HG03354 (cell line): ENCODE measurements around the gene SYTL3.
A peak's percentile ranks its signal among the peaks of the same experiment; 100 is the strongest.

Experiments
- ATAC-seq: cut with Tn5 transposase; IDR thresholded peaks from one replicate; pipeline ENCODE4 v1.9.1; 2021; ENCODE audit warnings: mild to moderate bottlenecking; ENCODE audit not compliant: unreplicated experiment, poor library complexity, severe bottlenecking

The SYTL3 gene

GRCh38 chr6:158804207-158804606 is 154.4 kb downstream of the SYTL3 start:
- ATAC-seq: no peak

- no peak for ATAC-seq
Observed at GRCh38 chr6:158805698-158806377, 156.0 kb downstream of the SYTL3 start.

GRCh38 chr6:158807515-158808441 is 157.9 kb downstream of the SYTL3 start:
- no peak for ATAC-seq

GRCh38 chr6:158808442-158808833 is 158.6 kb downstream of the SYTL3 start:
- ATAC-seq: no peak

- peak; percentile 78 for ATAC-seq
Observed at GRCh38 chr6:158808941-158809678, 159.3 kb downstream of the SYTL3 start.

- ATAC-seq: no peak
Observed at GRCh38 chr6:158810155-158811095, 160.6 kb downstream of the SYTL3 start.

- no peak for ATAC-seq
Observed at GRCh38 chr6:158812611-158813010, 162.8 kb downstream of the SYTL3 start.

GRCh38 chr6:158813032-158813431 is 163.2 kb downstream of the SYTL3 start:
- ATAC-seq: no peak
